ENCODE data around the gene CHPF. TPM values are rescaled to one million over a fixed set of nuclear protein-coding genes. Genes with fewer than 3 reads are reported as not detected.

Gene CHPF
- total RNA-seq, 1 experiment from 2014 or later, result 13.8 TPM

GRCh38 chr2:219592736-219593135 is 49.1 kb upstream of the CHPF start:
- Histone ChIP-seq H3K36me3 (ENCODE audit: insufficient read depth, low read length, poor library complexity, severe bottlenecking) (no peaks in the 10 kb centered on the region), H3K9me3 (ENCODE audit: low read depth, low read length, poor library complexity, severe bottlenecking) (no peaks in the 10 kb centered on the region), H3K27me3 (replicated peaks; ENCODE audit: insufficient read depth, low read depth, low read length, poor library complexity) (no peaks in the 10 kb centered on the region), H3K4me3 (ENCODE audit: low read depth, low read length, poor library complexity, severe bottlenecking) (no peak overlapping the region), H3K27ac (ENCODE audit: low read depth, low read length, poor library complexity, severe bottlenecking) (peak overlapping the region; percentile 57), H3K4me1 (ENCODE audit: insufficient read depth, low read length, poor library complexity, severe bottlenecking) (peaks cover 23% of the 10 kb centered on the region)
- intact Hi-C loops (cut with micrococcal nuclease; ENCODE audit: unreplicated experiment), result no loop called here
- ChIA-PET POLR2A (ENCODE audit: low non-redundant PET) (no interaction called here), CTCF (interaction anchor here (0.5 kb wide), 1 partner anchor 32 kb away, joined by 3 read pairs; no protein-coding TSS in a partner anchor)
- no peak for TF ChIP-seq EZH2 (IDR thresholded peaks at IDR 0.05; ENCODE audit: borderline replicate concordance, low read depth, low read length, poor library complexity, severe bottlenecking)
- TF ChIP-seq, protein P1, sequence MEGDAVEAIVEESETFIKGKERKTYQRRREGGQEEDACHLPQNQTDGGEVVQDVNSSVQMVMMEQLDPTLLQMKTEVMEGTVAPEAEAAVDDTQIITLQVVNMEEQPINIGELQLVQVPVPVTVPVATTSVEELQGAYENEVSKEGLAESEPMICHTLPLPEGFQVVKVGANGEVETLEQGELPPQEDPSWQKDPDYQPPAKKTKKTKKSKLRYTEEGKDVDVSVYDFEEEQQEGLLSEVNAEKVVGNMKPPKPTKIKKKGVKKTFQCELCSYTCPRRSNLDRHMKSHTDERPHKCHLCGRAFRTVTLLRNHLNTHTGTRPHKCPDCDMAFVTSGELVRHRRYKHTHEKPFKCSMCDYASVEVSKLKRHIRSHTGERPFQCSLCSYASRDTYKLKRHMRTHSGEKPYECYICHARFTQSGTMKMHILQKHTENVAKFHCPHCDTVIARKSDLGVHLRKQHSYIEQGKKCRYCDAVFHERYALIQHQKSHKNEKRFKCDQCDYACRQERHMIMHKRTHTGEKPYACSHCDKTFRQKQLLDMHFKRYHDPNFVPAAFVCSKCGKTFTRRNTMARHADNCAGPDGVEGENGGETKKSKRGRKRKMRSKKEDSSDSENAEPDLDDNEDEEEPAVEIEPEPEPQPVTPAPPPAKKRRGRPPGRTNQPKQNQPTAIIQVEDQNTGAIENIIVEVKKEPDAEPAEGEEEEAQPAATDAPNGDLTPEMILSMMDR (conservative IDR thresholded peaks at IDR 0.05; ENCODE audit: low read depth, low read length), result no peak
- peak; percentile 62 for DNase-seq (ENCODE audit: low spot score)
- BruUV-seq (replicated peaks), result no TSS peak

DNA sequence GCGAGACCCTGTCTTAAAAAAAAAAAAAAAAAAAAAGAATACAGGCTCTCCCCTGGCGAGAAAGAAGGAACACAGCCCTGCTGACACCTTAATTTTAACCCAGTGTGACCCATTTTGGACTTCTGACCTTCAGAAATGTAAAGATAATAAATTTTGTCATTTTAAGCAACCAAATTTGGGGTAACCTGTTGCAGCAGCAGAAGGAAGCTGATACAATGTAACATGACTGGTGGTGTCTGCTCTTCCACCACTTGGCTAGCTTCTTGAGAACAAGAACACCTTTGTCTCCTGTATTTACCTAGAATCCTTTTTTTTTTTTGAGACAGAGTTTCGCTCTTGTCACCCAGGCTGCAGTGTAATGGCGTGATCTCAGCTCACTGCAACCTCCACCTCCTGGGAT is 47.5 kb upstream of the CHPF start:
- intact Hi-C loops (cut with micrococcal nuclease; ENCODE audit: unreplicated experiment), result no loop called here
- POLR2A ChIA-PET (ENCODE audit: low non-redundant PET), result no interaction called here
- no peaks in the 10 kb centered on the region for H3K27me3 ChIP-seq (replicated peaks; ENCODE audit: insufficient read depth, low read depth, low read length, poor library complexity)

DNA sequence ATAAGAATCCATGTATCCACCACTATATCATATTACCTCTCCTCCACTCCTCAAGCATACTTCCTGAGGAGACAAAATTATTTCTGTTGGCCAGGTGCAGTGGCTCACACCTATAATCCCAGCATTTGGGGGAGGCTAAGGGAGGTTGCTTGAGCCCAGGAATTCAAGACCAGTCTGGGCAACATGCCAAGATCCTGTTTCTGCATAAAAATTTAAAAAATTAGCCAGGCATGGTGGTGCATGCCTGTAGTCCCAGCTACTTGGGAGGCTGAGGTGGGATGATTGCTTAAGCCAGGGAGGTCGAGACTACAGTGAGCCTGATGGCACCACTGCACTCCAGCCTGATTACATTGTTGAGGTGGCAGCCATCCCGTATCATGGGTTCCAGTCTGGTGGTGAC is 37.7 kb upstream of the CHPF start:
- DNase-seq (ENCODE audit: low spot score), result no peak
- no peak for TF ChIP-seq EZH2 (IDR thresholded peaks at IDR 0.05; ENCODE audit: borderline replicate concordance, low read depth, low read length, poor library complexity, severe bottlenecking)
- TF ChIP-seq, protein P1 (conservative IDR thresholded peaks at IDR 0.05; ENCODE audit: low read depth, low read length), result no peak
- POLR2A ChIA-PET (ENCODE audit: low non-redundant PET), result no interaction called here
- no peak overlapping the region for H3K27ac ChIP-seq (ENCODE audit: low read depth, low read length, poor library complexity, severe bottlenecking)
- no peaks in the 10 kb centered on the region for H3K9me3 ChIP-seq (ENCODE audit: low read depth, low read length, poor library complexity, severe bottlenecking)
- intact Hi-C loops (cut with micrococcal nuclease; ENCODE audit: unreplicated experiment), result no loop called here
- CTCF ChIA-PET, result no interaction called here
- no peak overlapping the region for H3K4me3 ChIP-seq (ENCODE audit: low read depth, low read length, poor library complexity, severe bottlenecking)
- H3K4me1 ChIP-seq (ENCODE audit: insufficient read depth, low read length, poor library complexity, severe bottlenecking), result no peaks in the 10 kb centered on the region
- no peaks in the 10 kb centered on the region for H3K36me3 ChIP-seq (ENCODE audit: insufficient read depth, low read length, poor library complexity, severe bottlenecking)
- no TSS peak for BruUV-seq (replicated peaks)
- H3K27me3 ChIP-seq (replicated peaks; ENCODE audit: insufficient read depth, low read depth, low read length, poor library complexity), result no peaks in the 10 kb centered on the region

More for the DNA sequence above, 47.5 kb upstream of the CHPF start:
- Histone ChIP-seq H3K4me3 (ENCODE audit: low read depth, low read length, poor library complexity, severe bottlenecking) (no peak overlapping the region), H3K27ac (ENCODE audit: low read depth, low read length, poor library complexity, severe bottlenecking) (no peak overlapping the region), H3K9me3 (ENCODE audit: low read depth, low read length, poor library complexity, severe bottlenecking) (no peaks in the 10 kb centered on the region), H3K4me1 (ENCODE audit: insufficient read depth, low read length, poor library complexity, severe bottlenecking) (peaks cover 16% of the 10 kb centered on the region), H3K36me3 (ENCODE audit: insufficient read depth, low read length, poor library complexity, severe bottlenecking) (no peaks in the 10 kb centered on the region)
- no TSS peak for BruUV-seq (replicated peaks)
- CTCF ChIA-PET, result no interaction called here
- no peak for TF ChIP-seq EZH2 (IDR thresholded peaks at IDR 0.05; ENCODE audit: borderline replicate concordance, low read depth, low read length, poor library complexity, severe bottlenecking)
- TF ChIP-seq, protein P1 (conservative IDR thresholded peaks at IDR 0.05; ENCODE audit: low read depth, low read length), result no peak
- DNase-seq (ENCODE audit: low spot score), result no peak

All from A673 (cell line).